Measurements from ENCODE around the gene TMEM145.
"Not testable (repeated sequence)": the region's sequence is repeated elsewhere in the genome, so short reads cannot be mapped to it uniquely, and the experiment has no call there.

Gene TMEM145

GRCh38 chr19:42334697-42335373 lies 21.7 kb downstream of the TMEM145 start:
- DNase-seq (ENCODE audit: low read depth in 2 of 2): no peak

GRCh38 chr19:42335374-42335936 lies 22.3 kb downstream of the TMEM145 start:
- DNase-seq (ENCODE audit: low read depth in 2 of 2): no peak

- no peak for DNase-seq (ENCODE audit: low read depth in 2 of 2)
Measured at GRCh38 chr19:42335971-42336370, 22.9 kb downstream of the TMEM145 start.

- DNase-seq (ENCODE audit: low read depth in 2 of 2): not testable (repeated sequence)
Measured at GRCh38 chr19:42339126-42339860, 26.2 kb downstream of the TMEM145 start.

GRCh38 chr19:42339922-42340321 lies 26.8 kb downstream of the TMEM145 start:
- not testable (repeated sequence) for DNase-seq (ENCODE audit: low read depth in 2 of 2)

- DNase-seq (ENCODE audit: low read depth in 2 of 2): no peak
Measured at GRCh38 chr19:42343344-42344110, 30.4 kb downstream of the TMEM145 start.

- DNase-seq (ENCODE audit: low read depth in 2 of 2): no peak
Measured at GRCh38 chr19:42344336-42344893, 31.3 kb downstream of the TMEM145 start.

- no peak for DNase-seq (ENCODE audit: low read depth in 2 of 2)
Measured at GRCh38 chr19:42345191-42345812, 32.2 kb downstream of the TMEM145 start.

GRCh38 chr19:42348211-42348610 lies 35.1 kb downstream of the TMEM145 start:
- DNase-seq (ENCODE audit: low read depth in 2 of 2): no peak

GRCh38 chr19:42349378-42350107 lies 36.4 kb downstream of the TMEM145 start:
- DNase-seq (ENCODE audit: low read depth in 2 of 2): no peak

GRCh38 chr19:42350417-42350816 lies 37.3 kb downstream of the TMEM145 start:
- no peak for DNase-seq (ENCODE audit: low read depth in 2 of 2)

GRCh38 chr19:42351079-42351735 lies 38.1 kb downstream of the TMEM145 start:
- DNase-seq (ENCODE audit: low read depth in 2 of 2): no peak

- DNase-seq (ENCODE audit: low read depth in 2 of 2): peak; percentile 8 to 34
Measured at GRCh38 chr19:42352301-42353259, 39.5 kb downstream of the TMEM145 start.

- DNase-seq (ENCODE audit: low read depth in 2 of 2): no peak
Measured at GRCh38 chr19:42353341-42354015, 40.4 kb downstream of the TMEM145 start.

GRCh38 chr19:42355896-42356295 lies 42.8 kb downstream of the TMEM145 start:
- no peak for DNase-seq (ENCODE audit: low read depth in 2 of 2)

GRCh38 chr19:42356686-42357085 lies 43.6 kb downstream of the TMEM145 start:
- DNase-seq (ENCODE audit: low read depth in 2 of 2): no peak

GRCh38 chr19:42357290-42357689 lies 44.2 kb downstream of the TMEM145 start:
- DNase-seq (ENCODE audit: low read depth in 2 of 2): no peak

- DNase-seq (ENCODE audit: low read depth in 2 of 2): no peak
Measured at GRCh38 chr19:42360787-42361544, 47.9 kb downstream of the TMEM145 start.

Measured in stimulated activated CD8-positive, alpha-beta memory T cell treated with anti-CD3 and anti-CD28 coated beads, Interleukin-15, amount 100 ng/mL, for 48 hours (primary cell).